ENCODE measurements around the gene SH2B3. TPM values are rescaled to one million over a fixed set of nuclear protein-coding genes. Genes with fewer than 3 reads are reported as not detected.

The SH2B3 gene
- total RNA-seq, 3 donors from 2014 or later: 16.5 to 22.4 (median 20.5) TPM

DNA sequence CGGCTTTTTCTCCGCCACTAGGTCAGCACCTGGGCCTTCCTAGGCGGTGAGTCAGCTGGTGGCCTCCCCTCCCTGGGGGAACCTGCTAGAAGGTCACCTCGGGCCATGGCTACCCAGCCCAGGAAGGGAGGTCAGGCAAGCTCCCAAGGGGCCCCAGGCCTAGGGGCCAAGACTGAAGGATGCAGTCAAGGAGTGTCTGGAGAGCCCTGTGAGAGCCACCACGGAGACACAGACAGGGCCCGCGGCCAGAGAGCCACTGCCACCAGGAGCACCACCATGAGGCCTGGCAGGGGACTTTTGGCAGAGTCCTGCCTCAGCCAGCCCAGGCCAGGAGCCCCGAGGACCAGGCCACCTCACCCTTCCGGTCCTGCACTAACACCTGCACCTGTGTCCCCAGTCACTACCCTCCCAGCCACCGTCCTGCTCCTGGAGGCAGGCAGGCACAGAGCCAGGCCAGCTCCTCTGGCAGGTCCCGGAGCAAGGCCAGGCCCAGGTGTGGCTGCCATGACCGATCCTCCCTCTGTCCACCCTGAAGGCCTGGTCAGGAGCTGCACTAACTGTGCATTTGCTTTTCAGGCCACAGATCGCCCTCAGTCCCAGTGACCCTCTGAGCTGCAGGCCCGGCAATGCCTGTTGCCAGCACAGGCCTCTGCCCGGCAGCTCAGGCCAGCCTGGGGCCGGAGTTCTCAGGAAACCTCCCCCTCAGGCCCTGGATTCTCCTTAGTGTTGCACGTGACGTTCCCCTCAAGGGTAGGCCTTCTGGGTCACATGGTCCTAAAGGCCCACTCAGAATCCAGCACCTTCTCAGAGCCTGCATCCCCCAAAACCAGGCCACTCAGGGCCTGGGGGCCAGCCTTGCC is 43.8 kb upstream of the SH2B3 start:
- intact Hi-C loops (cut with DNase I, micrococcal nuclease): no loop called here

DNA sequence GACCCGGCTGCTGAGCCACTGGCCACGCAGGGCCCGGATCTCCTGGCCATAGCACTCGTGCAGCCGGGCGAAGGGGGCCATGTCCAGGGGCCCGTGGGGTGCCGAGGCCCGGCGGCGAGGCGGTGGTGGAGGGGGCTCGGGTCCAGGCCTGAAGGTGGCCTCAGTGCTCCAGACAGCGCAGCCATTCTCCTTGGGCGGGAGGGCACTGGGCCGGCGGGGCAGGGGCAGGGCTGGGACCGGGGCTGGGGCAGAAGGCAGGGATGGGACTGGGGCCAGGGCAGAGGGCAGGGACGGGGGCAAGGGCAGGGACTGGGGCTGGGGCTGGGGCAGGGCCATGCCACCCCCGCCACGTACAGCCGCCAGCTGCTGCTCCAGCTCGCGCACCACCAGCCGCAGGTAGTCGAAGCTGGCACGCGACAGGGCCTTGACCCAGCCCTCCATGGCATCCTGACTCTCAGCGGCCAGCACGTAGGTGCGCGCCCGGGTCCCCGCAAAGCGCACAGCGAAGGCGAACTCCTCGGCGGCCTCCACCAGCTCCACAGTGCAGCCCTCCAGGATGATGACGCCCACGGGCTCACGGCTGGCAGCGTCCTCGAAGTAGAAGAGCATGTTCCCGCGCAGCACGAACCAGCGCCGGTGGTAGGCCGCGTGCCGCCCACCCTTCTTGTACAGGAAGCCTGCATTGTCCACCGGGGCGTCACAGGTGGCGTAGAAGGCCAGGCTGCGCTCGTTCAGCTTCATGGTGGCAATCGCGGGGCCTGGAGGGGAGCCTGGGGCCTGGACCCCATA is 42.8 kb upstream of the SH2B3 start:
- DNase-seq: no peak
- TF ChIP-seq CTCF (IDR thresholded peaks at IDR 0.05): no peak
- no peaks in the 10 kb centered on the region for H3K9me3 ChIP-seq
- no peaks in the 10 kb centered on the region for H3K36me3 ChIP-seq (ENCODE audit: low read depth)
- H3K4me3 ChIP-seq: no peak overlapping the region
- H3K4me1 ChIP-seq (ENCODE audit: low read depth): peaks cover 7% of the 10 kb centered on the region
- intact Hi-C loops (cut with DNase I, micrococcal nuclease): no loop called here
- ATAC-seq: no peak

More for the DNA sequence above, 43.8 kb upstream of the SH2B3 start:
- Histone ChIP-seq H3K4me3 (no peak overlapping the region), H3K36me3 (ENCODE audit: low read depth) (no peaks in the 10 kb centered on the region), H3K4me1 (ENCODE audit: low read depth) (no peaks in the 10 kb centered on the region), H3K9me3 (no peaks in the 10 kb centered on the region)
- no peak for TF ChIP-seq CTCF (IDR thresholded peaks at IDR 0.05)
- DNase-seq: no peak
- no peak for ATAC-seq

GRCh38 chr12:111363578-111363977 is 42.1 kb upstream of the SH2B3 start:
- no peak for TF ChIP-seq CTCF (IDR thresholded peaks at IDR 0.05)
- Histone ChIP-seq H3K9me3 (no peaks in the 10 kb centered on the region), H3K36me3 (ENCODE audit: low read depth) (no peaks in the 10 kb centered on the region), H3K4me3 (no peak overlapping the region), H3K4me1 (ENCODE audit: low read depth) (peaks cover 7% of the 10 kb centered on the region)
- no peak for ATAC-seq
- DNase-seq: no peak
- intact Hi-C loops (cut with DNase I, micrococcal nuclease): no loop called here

- Histone ChIP-seq H3K9me3 (no peaks in the 10 kb centered on the region), H3K4me1 (ENCODE audit: low read depth) (peaks cover 16% of the 10 kb centered on the region), H3K36me3 (ENCODE audit: low read depth) (no peaks in the 10 kb centered on the region), H3K4me3 (no peak overlapping the region)
- no peak for ATAC-seq
- intact Hi-C loops (cut with DNase I, micrococcal nuclease): no loop called here
- no peak for TF ChIP-seq CTCF (IDR thresholded peaks at IDR 0.05)
- no peak for DNase-seq
Measured at GRCh38 chr12:111366075-111366474, 39.6 kb upstream of the SH2B3 start.

DNA sequence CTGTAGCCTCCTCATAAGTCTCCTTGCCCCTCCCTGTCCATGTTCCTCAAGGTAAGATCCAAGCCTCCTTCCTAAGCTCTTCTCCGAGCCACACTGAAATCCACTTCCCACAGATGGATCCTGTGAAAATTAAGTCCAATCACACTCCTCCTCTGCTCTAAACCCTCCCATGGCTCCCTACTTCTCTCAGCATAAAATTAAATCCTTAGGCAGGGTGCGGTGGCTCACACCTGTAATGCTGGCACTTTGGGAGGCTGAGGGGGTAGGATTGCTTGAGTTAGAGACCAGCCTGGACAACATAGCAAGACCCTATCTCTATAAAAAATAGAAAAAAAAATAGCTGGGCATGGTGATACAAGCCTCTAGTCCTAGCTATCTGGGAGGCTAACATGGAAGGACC is 39.1 kb upstream of the SH2B3 start:
- no peak for TF ChIP-seq CTCF (IDR thresholded peaks at IDR 0.05)
- intact Hi-C loops (cut with DNase I, micrococcal nuclease): no loop called here

More for the DNA sequence above, 39.1 kb upstream of the SH2B3 start:
- ATAC-seq (no peak), DNase-seq (no peak)
- Histone ChIP-seq H3K36me3 (ENCODE audit: low read depth) (no peaks in the 10 kb centered on the region), H3K4me1 (ENCODE audit: low read depth) (peaks cover 16% of the 10 kb centered on the region), H3K9me3 (no peaks in the 10 kb centered on the region), H3K4me3 (no peak overlapping the region)

Measured in mucosa of descending colon (tissue), 3 donors.